H9 (cell line): ENCODE data around the gene COPZ2. TPM values are rescaled to one million over a fixed set of nuclear protein-coding genes. Genes with fewer than 3 reads are reported as not detected.

ENCODE experiments used
- DNase-seq: peaks from one replicate; pipeline ENCODE4 v3.0.0-alpha.2; 2017
- H2AFZ ChIP-seq: one replicate; pipeline ENCODE4 v1.6.1; 2013; ENCODE audit warnings: mild to moderate bottlenecking, low read length, control low read depth, moderate library complexity
- H2AK5ac ChIP-seq: 2 replicates; pipeline ENCODE4 v1.6.1; 2013; ENCODE audit warnings: low read length, control low read depth, mixed read lengths; ENCODE audit not compliant: insufficient read length
- H2BK120ac ChIP-seq: one replicate; pipeline ENCODE4 v1.6.1; 2013; ENCODE audit warnings: low read depth, mild to moderate bottlenecking, low read length, control low read depth, inconsistent platforms; ENCODE audit not compliant: poor library complexity, severe bottlenecking
- H2BK12ac ChIP-seq: 2 replicates; pipeline ENCODE4 v1.6.1; 2013; ENCODE audit warnings: low read length, control low read depth, mixed read lengths, low read depth; ENCODE audit not compliant: insufficient read length
- H2BK15ac ChIP-seq: 2 replicates; pipeline ENCODE4 v1.6.1; 2013; ENCODE audit warnings: low read depth, low read length, control low read depth
- H2BK20ac ChIP-seq: one replicate; pipeline ENCODE4 v1.6.1; 2013; ENCODE audit warnings: low read depth, mild to moderate bottlenecking, low read length, control low read depth, inconsistent platforms; ENCODE audit not compliant: poor library complexity, severe bottlenecking
- H2BK5ac ChIP-seq: 2 replicates; pipeline ENCODE4 v1.6.1; 2013; ENCODE audit warnings: low read length, control low read depth, mixed read lengths; ENCODE audit not compliant: insufficient read length
- H3K14ac ChIP-seq: 2 replicates; pipeline ENCODE4 v1.6.1; 2013; ENCODE audit warnings: low read length, control low read depth; ENCODE audit not compliant: insufficient read depth
- H3K18ac ChIP-seq: 2 replicates; pipeline ENCODE4 v1.6.1; 2013; ENCODE audit warnings: low read depth, mild to moderate bottlenecking, mixed read lengths, low read length, control low read depth; ENCODE audit not compliant: insufficient read length
- H3K23ac ChIP-seq: 2 replicates; pipeline ENCODE4 v1.6.1; 2013; ENCODE audit warnings: low read length, control low read depth, mixed read lengths, low read depth; ENCODE audit not compliant: insufficient read length
- H3K23me2 ChIP-seq: 2 replicates; pipeline ENCODE4 v1.6.1; 2013; ENCODE audit warnings: low read depth, mild to moderate bottlenecking, mixed read lengths, low read length, control low read depth; ENCODE audit not compliant: insufficient read length, poor library complexity, severe bottlenecking
- H3K27ac ChIP-seq: 2 replicates; pipeline ENCODE4 v1.5.1; 2013; ENCODE audit warnings: low read length, control low read depth, mixed read lengths, low read depth; ENCODE audit not compliant: insufficient read length
- H3K27me3 ChIP-seq: 2 replicates; pipeline ENCODE4 v1.6.1; 2013; ENCODE audit warnings: low read length, control low read depth, inconsistent platforms; ENCODE audit not compliant: insufficient read depth
- H3K4ac ChIP-seq: 2 replicates; pipeline ENCODE4 v1.6.1; 2013; ENCODE audit warnings: low read depth, mild to moderate bottlenecking, control low read depth, inconsistent platforms, low read length, moderate library complexity
- H3K4me1 ChIP-seq: 2 replicates; pipeline ENCODE4 v1.6.1; 2013; ENCODE audit warnings: low read length, control low read depth, inconsistent platforms; ENCODE audit not compliant: insufficient read depth
- H3K4me2 ChIP-seq: 2 replicates; pipeline ENCODE4 v1.6.1; 2013; ENCODE audit warnings: low read length, control low read depth, mixed read lengths; ENCODE audit not compliant: insufficient read length, insufficient read depth
- H3K56ac ChIP-seq: 2 replicates; pipeline ENCODE4 v1.6.1; 2013; ENCODE audit warnings: low read depth, mild to moderate bottlenecking, mixed read lengths, low read length, control low read depth; ENCODE audit not compliant: insufficient read length
- H3K79me1 ChIP-seq: 2 replicates; pipeline ENCODE4 v1.6.1; 2013; ENCODE audit warnings: low read depth, mild to moderate bottlenecking, moderate library complexity, low read length, control low read depth, inconsistent platforms; ENCODE audit not compliant: insufficient read depth, poor library complexity, severe bottlenecking
- H3K79me2 ChIP-seq: 2 replicates; pipeline ENCODE4 v1.6.1; 2013; ENCODE audit warnings: low read length, control low read depth, inconsistent platforms; ENCODE audit not compliant: insufficient read depth
- H3K9ac ChIP-seq: 2 replicates; pipeline ENCODE4 v1.6.1; 2013; ENCODE audit warnings: low read length, control low read depth, mixed read lengths; ENCODE audit not compliant: insufficient read length; ENCODE audit errors: extremely low read depth
- H3K9me3 ChIP-seq: one replicate; pipeline ENCODE4 v1.6.1; 2013; ENCODE audit warnings: low read depth, low read length, inconsistent platforms; ENCODE audit not compliant: control insufficient read depth
- H3T11ph ChIP-seq: one replicate; pipeline ENCODE4 v1.6.1; 2013; ENCODE audit warnings: mild to moderate bottlenecking, low read length, control low read depth, inconsistent platforms
- H4K20me1 ChIP-seq: one replicate; pipeline ENCODE4 v1.6.1; 2013; ENCODE audit not compliant: control insufficient read depth, insufficient read length, insufficient read depth
- H4K5ac ChIP-seq: 2 replicates; pipeline ENCODE4 v1.6.1; 2013; ENCODE audit warnings: low read depth, mild to moderate bottlenecking, mixed read lengths, low read length, control low read depth; ENCODE audit not compliant: insufficient read length
- H4K8ac ChIP-seq: replicated peaks from 2 replicates; pipeline ENCODE4 v1.6.1; 2013; ENCODE audit warnings: low read length, control low read depth, mixed read lengths, low read depth; ENCODE audit not compliant: insufficient read length
- H4K91ac ChIP-seq: 2 replicates; pipeline ENCODE4 v1.6.1; 2013; ENCODE audit warnings: low read depth, mild to moderate bottlenecking, moderate library complexity, mixed read lengths, low read length, control low read depth; ENCODE audit not compliant: insufficient read length
- H3K27ac Mint-ChIP-seq, 3 experiments: 2 replicates in 2 of 3; 3 replicates in 1 of 3; pipeline ENCODE4 v1.8.0; 2020 to 2021; ENCODE audit warnings: mixed read lengths in 3 of 3, mild to moderate bottlenecking in 1 of 3, moderate library complexity in 1 of 3
- H3K27me3 Mint-ChIP-seq: 2 replicates; pipeline ENCODE4 v1.8.0; 2021; ENCODE audit warnings: low read depth, mild to moderate bottlenecking, moderate library complexity, mixed read lengths
- H3K36me3 Mint-ChIP-seq, 3 experiments: 2 replicates in 2 of 3; 3 replicates in 1 of 3; pipeline ENCODE4 v1.8.0; 2020 to 2021; ENCODE audit warnings: low read depth in 3 of 3, mixed read lengths in 3 of 3; ENCODE audit not compliant: insufficient read depth in 1 of 3
- H3K4me1 Mint-ChIP-seq, 2 experiments: 2 replicates each; pipeline ENCODE4 v1.8.0; 2020; ENCODE audit warnings: mixed read lengths in 2 of 2
- H3K4me3 Mint-ChIP-seq, 2 experiments: 2 replicates in 1 of 2; 3 replicates in 1 of 2; pipeline ENCODE4 v1.8.0; 2020 to 2021; ENCODE audit warnings: mild to moderate bottlenecking in 2 of 2, mixed read lengths in 2 of 2, moderate library complexity in 1 of 2
- H3K9me3 Mint-ChIP-seq, 2 experiments: 2 replicates in 1 of 2; 3 replicates in 1 of 2; pipeline ENCODE4 v1.8.0; 2020; ENCODE audit warnings: mild to moderate bottlenecking in 2 of 2, mixed read lengths in 2 of 2, moderate library complexity in 1 of 2
- WGBS: extraction: QIAGEN DNeasy Blood & Tissue Kit; methylation state at CpG from one replicate; pipeline ENCODE4 v1.1.7; 2013; ENCODE audit warnings: missing lambda C conversion rate, low lambda C conversion rate, mixed read lengths; ENCODE audit not compliant: insufficient read length; ENCODE audit errors: extremely low coverage; 5-methylcytosine and 5-hydroxymethylcytosine counted together
- total RNA-seq: library from RNA; stranded (reverse); gene quantifications from 2 replicates; pipeline ENCODE4 v1.2.1, GENCODE V29; 2021
- TF ChIP-seq, protein P1 (sequence below): fragments of 200-600 bp; sonication (generic); conservative IDR thresholded peaks from 3 replicates; pipeline ENCODE4 v1.8.0; 2021; ENCODE audit warnings: antibody characterized with exemption, mild to moderate bottlenecking

COPZ2 gene
- total RNA-seq, 1 experiment from 2014 or later, result 0.68 TPM

DNA sequence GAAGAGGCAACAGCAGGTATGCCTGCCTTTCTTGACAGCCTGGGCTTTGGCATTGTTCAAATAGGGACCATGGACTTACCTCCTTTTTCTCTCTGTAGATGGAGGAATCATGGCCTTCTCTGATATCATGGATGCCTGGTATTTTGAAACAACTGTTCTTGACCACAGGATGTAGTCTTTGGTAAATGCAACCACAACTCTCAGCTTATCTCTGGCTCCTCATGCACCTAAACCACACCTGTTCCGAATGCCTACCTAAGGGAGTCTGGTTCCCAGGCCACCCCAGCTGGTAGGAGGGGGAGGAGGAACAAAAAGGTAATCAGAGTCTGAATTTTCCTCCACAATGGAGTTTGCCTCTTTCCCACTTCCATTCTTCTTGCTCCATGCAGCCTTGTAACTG, 47.9 kb downstream of the COPZ2 start:
- Mint-ChIP-seq H3K36me3 (peaks cover 0 to 5% (median 0%) of the 10 kb centered on the region in 3 experiments; a peak in 3 of 7 replicates), H3K4me3 (no peak overlapping the region), H3K9me3 (no peaks in the 10 kb centered on the region; a peak in 1 of 5 replicates), H3K4me1 (peaks cover 68 to 79% of the 10 kb centered on the region in 2 experiments), H3K27ac (no peak overlapping the region; a peak in 1 of 7 replicates), H3K27me3 (peaks cover 3% of the 10 kb centered on the region)
- Histone ChIP-seq H3K56ac (no peak overlapping the region), H3K18ac (no peak overlapping the region), H4K5ac (no peak overlapping the region), H3K4me2 (no peak overlapping the region), H2AFZ (no peak overlapping the region), H2BK12ac (no peak overlapping the region), H3K14ac (no peak overlapping the region), H4K8ac (no peak overlapping the region), H2AK5ac (no peak overlapping the region), H2BK20ac (no peak overlapping the region), H4K20me1 (no peaks in the 10 kb centered on the region), H3K79me1 (no peaks in the 10 kb centered on the region), H3K4me1 (peaks cover 7% of the 10 kb centered on the region; the same call in 1 of the 2 replicates), H3K79me2 (no peaks in the 10 kb centered on the region), H3K9ac (no peak overlapping the region), H3K23ac (no peak overlapping the region), H3K27ac (no peak overlapping the region), H3T11ph (no peak overlapping the region), H3K4ac (no peak overlapping the region), H2BK120ac (no peak overlapping the region), H4K91ac (no peak overlapping the region), H3K9me3 (no peaks in the 10 kb centered on the region), H3K23me2 (peaks cover 3% of the 10 kb centered on the region), H3K27me3 (no peaks in the 10 kb centered on the region), H2BK15ac (no peak overlapping the region), H2BK5ac (no peak overlapping the region)
- no CpG with 5 or more reads among the region's 1 CpG for WGBS
- no peak for DNase-seq
- TF ChIP-seq, protein P1, sequence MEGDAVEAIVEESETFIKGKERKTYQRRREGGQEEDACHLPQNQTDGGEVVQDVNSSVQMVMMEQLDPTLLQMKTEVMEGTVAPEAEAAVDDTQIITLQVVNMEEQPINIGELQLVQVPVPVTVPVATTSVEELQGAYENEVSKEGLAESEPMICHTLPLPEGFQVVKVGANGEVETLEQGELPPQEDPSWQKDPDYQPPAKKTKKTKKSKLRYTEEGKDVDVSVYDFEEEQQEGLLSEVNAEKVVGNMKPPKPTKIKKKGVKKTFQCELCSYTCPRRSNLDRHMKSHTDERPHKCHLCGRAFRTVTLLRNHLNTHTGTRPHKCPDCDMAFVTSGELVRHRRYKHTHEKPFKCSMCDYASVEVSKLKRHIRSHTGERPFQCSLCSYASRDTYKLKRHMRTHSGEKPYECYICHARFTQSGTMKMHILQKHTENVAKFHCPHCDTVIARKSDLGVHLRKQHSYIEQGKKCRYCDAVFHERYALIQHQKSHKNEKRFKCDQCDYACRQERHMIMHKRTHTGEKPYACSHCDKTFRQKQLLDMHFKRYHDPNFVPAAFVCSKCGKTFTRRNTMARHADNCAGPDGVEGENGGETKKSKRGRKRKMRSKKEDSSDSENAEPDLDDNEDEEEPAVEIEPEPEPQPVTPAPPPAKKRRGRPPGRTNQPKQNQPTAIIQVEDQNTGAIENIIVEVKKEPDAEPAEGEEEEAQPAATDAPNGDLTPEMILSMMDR, result no peak
